ENCODE data around the gene FST. TPM values are rescaled to one million over a fixed set of nuclear protein-coding genes. Genes with fewer than 3 reads are reported as not detected.

FST gene
- total RNA-seq, 1 donor = 215 TPM

DNA sequence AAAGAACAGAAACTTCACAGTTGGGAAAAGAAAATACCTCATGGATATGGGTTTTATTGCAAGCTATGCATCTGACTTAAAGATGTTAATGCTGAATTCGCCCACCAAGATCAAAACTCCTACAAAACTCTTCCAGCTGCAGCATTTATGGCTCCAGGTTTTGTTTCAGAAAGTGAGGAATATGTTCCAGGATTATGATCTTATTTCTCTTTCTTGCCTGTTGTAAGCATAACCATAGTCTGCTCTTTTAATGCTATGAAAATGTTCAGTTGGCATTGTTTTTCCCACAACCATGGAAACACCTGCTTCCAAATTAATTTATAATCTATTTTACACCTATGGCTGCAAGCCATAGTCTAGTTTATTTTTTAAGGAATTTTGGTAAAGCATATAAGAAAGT, 34.9 kb upstream of the FST start:
- no peaks in the 10 kb centered on the region for H3K4me1 ChIP-seq (ENCODE audit: insufficient read depth, low read length)
- no peak for DNase-seq (ENCODE audit: insufficient read length, low spot score, missing footprints)
- TF ChIP-seq, protein P1, sequence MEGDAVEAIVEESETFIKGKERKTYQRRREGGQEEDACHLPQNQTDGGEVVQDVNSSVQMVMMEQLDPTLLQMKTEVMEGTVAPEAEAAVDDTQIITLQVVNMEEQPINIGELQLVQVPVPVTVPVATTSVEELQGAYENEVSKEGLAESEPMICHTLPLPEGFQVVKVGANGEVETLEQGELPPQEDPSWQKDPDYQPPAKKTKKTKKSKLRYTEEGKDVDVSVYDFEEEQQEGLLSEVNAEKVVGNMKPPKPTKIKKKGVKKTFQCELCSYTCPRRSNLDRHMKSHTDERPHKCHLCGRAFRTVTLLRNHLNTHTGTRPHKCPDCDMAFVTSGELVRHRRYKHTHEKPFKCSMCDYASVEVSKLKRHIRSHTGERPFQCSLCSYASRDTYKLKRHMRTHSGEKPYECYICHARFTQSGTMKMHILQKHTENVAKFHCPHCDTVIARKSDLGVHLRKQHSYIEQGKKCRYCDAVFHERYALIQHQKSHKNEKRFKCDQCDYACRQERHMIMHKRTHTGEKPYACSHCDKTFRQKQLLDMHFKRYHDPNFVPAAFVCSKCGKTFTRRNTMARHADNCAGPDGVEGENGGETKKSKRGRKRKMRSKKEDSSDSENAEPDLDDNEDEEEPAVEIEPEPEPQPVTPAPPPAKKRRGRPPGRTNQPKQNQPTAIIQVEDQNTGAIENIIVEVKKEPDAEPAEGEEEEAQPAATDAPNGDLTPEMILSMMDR (IDR thresholded peaks at IDR 0.05; ENCODE audit: extremely low read depth, low read depth, low read length) = no peak
- no peaks in the 10 kb centered on the region for H3K79me2 ChIP-seq (ENCODE audit: insufficient read depth, low read length)
- no peaks in the 10 kb centered on the region for H3K36me3 ChIP-seq (ENCODE audit: insufficient read depth, low read length)
- no peaks in the 10 kb centered on the region for H3K9me3 ChIP-seq (ENCODE audit: low read depth, low read length)
- no peaks in the 10 kb centered on the region for H4K20me1 ChIP-seq (ENCODE audit: insufficient read depth, low read length)
- H3K4me3 ChIP-seq (ENCODE audit: insufficient read depth, low read length) = no peak overlapping the region
- no peak overlapping the region for H3K27ac ChIP-seq (ENCODE audit: low read depth, low read length)
- H3K4me2 ChIP-seq (ENCODE audit: insufficient read depth, low read length) = no peak overlapping the region
- no peaks in the 10 kb centered on the region for H3K27me3 ChIP-seq (ENCODE audit: insufficient read depth, low read length)
- no peak overlapping the region for H2AFZ ChIP-seq (ENCODE audit: low read length)

DNA sequence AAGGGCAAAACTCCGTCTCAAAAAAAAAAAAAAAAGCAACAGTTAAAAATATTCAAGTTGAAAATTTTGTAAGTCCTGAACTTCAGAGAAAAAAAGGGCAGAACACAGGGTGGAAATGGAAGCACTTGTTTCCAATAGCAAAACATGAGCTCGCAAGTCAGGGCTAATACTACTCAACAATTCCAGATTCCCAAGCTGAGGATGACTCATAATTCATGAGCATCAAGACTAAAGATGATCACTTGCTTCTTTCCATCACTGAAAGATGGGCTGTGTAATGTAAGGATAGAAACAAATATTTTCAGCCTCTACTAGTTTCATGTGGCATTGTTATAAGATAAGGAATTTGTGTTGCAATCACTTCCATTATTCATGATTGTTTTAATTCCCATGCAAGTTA, 33.5 kb upstream of the FST start:
- no peaks in the 10 kb centered on the region for H3K36me3 ChIP-seq (ENCODE audit: insufficient read depth, low read length)
- TF ChIP-seq, protein P1 (IDR thresholded peaks at IDR 0.05; ENCODE audit: extremely low read depth, low read depth, low read length) = no peak
- H2AFZ ChIP-seq (ENCODE audit: low read length) = no peak overlapping the region
- no peaks in the 10 kb centered on the region for H3K9me3 ChIP-seq (ENCODE audit: low read depth, low read length)
- H3K4me1 ChIP-seq (ENCODE audit: insufficient read depth, low read length) = no peaks in the 10 kb centered on the region
- H4K20me1 ChIP-seq (ENCODE audit: insufficient read depth, low read length) = no peaks in the 10 kb centered on the region
- no peak for DNase-seq (ENCODE audit: insufficient read length, low spot score, missing footprints)
- no peak overlapping the region for H3K27ac ChIP-seq (ENCODE audit: low read depth, low read length)
- H3K4me2 ChIP-seq (ENCODE audit: insufficient read depth, low read length) = no peak overlapping the region
- no peaks in the 10 kb centered on the region for H3K79me2 ChIP-seq (ENCODE audit: insufficient read depth, low read length)
- no peak overlapping the region for H3K4me3 ChIP-seq (ENCODE audit: insufficient read depth, low read length)
- H3K27me3 ChIP-seq (ENCODE audit: insufficient read depth, low read length) = no peaks in the 10 kb centered on the region

DNA sequence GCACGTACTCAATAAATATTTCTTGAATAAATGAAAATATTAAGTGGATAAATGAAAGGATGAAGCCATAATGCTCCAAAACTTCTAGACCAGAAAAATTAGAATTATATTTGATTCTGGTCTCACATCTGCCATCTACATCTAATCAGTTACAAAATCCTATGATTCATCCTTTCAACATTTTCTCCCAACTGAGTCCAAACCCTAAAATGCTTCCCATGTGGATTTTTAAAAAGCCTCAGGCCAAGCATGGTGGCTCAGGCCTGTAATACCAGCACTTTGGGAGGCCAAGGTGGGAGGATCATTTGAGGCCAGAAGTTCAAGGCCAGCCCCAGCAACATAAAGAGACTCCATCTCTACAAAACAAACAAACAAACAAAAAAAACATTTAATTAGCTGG, 31.6 kb upstream of the FST start:
- Histone ChIP-seq H2AFZ (ENCODE audit: low read length) (no peak overlapping the region), H3K4me3 (ENCODE audit: insufficient read depth, low read length) (no peak overlapping the region), H4K20me1 (ENCODE audit: insufficient read depth, low read length) (no peaks in the 10 kb centered on the region), H3K4me2 (ENCODE audit: insufficient read depth, low read length) (no peak overlapping the region), H3K27ac (ENCODE audit: low read depth, low read length) (no peak overlapping the region), H3K27me3 (ENCODE audit: insufficient read depth, low read length) (no peaks in the 10 kb centered on the region), H3K4me1 (ENCODE audit: insufficient read depth, low read length) (no peaks in the 10 kb centered on the region), H3K9me3 (ENCODE audit: low read depth, low read length) (no peaks in the 10 kb centered on the region), H3K79me2 (ENCODE audit: insufficient read depth, low read length) (no peaks in the 10 kb centered on the region), H3K36me3 (ENCODE audit: insufficient read depth, low read length) (no peaks in the 10 kb centered on the region)
- TF ChIP-seq, protein P1 (IDR thresholded peaks at IDR 0.05; ENCODE audit: extremely low read depth, low read depth, low read length) = no peak
- DNase-seq (ENCODE audit: insufficient read length, low spot score, missing footprints) = no peak

DNA sequence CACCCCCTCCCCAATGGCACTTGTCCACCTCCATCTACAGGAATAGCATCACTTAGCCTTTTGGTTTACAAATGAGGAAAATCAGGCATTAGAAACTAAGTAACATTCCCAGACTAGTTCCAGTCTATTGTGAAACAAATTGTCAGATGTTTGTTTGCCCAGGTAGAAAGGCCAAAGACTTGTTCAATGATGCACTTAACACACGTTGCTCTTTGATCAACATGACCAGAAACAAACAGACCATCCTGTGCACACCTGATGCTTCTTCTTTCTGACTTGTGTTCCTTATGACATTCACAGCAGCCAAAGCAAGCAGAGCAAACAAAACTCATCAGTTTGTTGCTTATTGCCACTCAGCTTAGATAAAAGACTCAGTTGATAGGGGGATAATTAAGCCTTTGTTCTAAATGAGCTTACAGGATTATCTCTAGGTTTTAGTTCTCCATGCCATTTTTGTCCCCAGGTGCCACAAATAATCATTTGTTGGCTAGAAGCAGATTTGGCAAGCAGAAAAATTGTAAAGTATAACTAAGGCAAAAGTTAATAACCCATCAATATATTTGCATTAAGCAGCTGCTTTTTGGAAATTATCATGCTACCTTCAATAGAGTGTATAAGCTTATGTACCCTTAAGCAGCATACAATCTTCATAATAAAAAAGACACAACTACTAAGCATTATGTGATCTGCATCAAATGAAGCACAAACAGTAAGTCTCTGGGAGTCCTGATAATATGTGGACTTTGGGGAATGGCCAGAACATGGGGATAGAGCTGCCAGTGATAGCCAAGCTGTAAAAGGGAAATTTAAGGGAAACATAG, 26.3 kb upstream of the FST start:
- TF ChIP-seq, protein P1 (IDR thresholded peaks at IDR 0.05; ENCODE audit: extremely low read depth, low read depth, low read length) = no peak
- Histone ChIP-seq H4K20me1 (ENCODE audit: insufficient read depth, low read length) (no peaks in the 10 kb centered on the region), H3K9me3 (ENCODE audit: low read depth, low read length) (no peaks in the 10 kb centered on the region), H3K4me1 (ENCODE audit: insufficient read depth, low read length) (no peaks in the 10 kb centered on the region), H3K79me2 (ENCODE audit: insufficient read depth, low read length) (no peaks in the 10 kb centered on the region), H3K27ac (ENCODE audit: low read depth, low read length) (no peak overlapping the region), H3K4me3 (ENCODE audit: insufficient read depth, low read length) (no peak overlapping the region), H3K27me3 (ENCODE audit: insufficient read depth, low read length) (no peaks in the 10 kb centered on the region), H2AFZ (ENCODE audit: low read length) (no peak overlapping the region), H3K36me3 (ENCODE audit: insufficient read depth, low read length) (no peaks in the 10 kb centered on the region), H3K4me2 (ENCODE audit: insufficient read depth, low read length) (no peak overlapping the region)
- no peak for DNase-seq (ENCODE audit: insufficient read length, low spot score, missing footprints)
